Activated naive CD4-positive, alpha-beta T cell treated with Interleukin-2 at 50 U/mL for 16 hours (primary cell): ENCODE data around the gene LCNL1.

Experiments used
- DNase-seq: peaks from one replicate; pipeline ENCODE4 v3.0.0-alpha.2; 2020

Gene LCNL1

DNA sequence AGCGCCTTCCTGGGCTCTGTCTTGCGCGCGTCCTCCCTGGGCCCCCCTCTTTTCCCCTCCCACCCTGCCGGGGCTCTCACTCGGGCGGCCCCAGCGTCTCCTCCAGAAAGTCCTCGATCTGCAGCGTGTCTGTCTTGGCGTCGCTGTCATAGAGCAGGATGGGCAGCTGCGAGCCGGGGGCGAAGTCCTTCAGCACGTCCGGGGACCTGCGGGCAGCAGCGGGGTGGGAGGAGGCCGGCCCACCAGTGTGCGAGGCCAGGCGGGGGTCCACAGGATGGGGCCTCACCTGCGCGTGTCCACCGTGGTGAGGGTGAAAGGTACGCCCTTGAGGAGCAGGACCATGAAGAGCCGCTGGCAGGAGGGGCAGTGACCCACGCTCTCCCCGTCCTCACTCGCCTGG lies 12.6 kb downstream of the LCNL1 start:
- DNase-seq = no peak

DNA sequence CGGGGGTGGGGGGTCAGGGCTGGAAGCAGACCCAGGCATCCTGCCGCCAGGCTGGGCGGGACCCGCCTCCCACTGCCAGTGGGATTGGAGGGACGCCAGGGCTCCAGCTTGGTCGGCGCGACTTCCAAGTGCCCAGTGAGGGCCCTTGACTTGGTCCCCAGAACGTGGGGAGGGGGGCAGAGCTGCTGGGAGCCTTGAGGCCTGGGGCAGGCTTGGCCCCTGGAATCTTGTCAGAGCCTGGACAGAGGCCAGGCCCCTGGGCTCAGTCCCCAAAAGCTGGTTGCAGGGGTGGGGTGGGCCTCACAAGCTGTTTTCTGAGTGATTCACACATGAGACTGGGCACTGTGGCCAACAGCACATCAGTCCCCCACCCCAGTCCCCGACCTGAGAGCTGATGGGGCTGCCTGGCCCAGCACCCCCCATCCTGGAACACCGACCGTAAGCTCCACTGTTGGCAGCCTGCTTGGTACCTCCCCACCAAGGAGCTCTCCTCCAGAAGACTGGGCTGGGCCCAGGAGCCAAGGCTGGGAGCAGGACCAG lies 13.0 kb downstream of the LCNL1 start:
- DNase-seq = no peak

DNA sequence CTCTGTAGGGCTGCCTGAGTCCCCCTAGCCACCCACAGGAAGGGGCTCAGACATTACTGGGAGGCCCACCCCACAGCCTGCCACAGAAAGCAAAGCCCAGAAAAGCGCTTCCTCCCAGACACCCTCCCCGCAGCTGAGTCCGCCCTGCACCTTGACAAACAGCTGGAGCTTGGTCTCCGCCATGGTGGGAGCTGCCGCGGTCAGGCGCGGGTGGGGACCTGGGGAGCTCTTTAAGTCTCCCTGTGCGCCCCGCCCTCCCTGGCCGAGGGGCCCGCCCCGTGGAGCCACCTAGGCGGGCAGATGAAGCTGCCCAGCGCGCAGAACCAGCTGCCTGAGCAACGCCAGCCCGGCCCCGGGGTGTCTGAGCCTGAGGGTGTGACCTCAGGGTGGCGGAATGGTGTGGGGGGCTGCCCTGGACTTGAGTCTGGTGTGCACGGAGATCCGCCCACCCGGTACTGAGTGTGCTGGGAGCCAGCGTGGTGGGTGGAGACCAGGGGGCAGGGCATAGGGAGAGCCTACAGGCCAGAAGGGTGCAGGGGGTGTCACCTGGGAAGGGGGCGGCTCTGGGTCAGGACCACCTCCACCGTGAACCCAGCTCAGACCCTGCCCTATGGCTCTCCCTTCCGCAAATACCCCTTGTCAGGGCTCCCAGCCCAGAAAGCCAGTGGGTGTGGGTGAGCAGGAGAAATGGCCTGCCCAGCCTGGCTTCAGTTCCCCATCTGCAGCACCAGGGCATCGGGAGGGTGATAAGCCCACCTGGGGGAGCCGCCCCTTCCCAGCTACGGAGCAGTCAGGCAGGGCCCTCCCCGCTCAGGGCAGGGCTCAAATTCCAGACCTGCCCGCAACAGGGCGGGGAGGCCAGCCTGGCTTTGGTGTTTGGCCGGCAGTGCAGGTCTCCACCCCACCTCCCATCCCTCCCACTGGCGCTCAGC lies 13.8 kb downstream of the LCNL1 start, which contains the start of gene CLIC3:
Gene CLIC3 (minus strand): TSS at position 208 of the 932 bp plus-strand sequence. CDS start 25 bp downstream, at position 183.
- peak; percentile 43 for DNase-seq

GRCh38 chr9:136997371-136997770 lies 14.6 kb downstream of the LCNL1 start:
- DNase-seq = no peak

DNA sequence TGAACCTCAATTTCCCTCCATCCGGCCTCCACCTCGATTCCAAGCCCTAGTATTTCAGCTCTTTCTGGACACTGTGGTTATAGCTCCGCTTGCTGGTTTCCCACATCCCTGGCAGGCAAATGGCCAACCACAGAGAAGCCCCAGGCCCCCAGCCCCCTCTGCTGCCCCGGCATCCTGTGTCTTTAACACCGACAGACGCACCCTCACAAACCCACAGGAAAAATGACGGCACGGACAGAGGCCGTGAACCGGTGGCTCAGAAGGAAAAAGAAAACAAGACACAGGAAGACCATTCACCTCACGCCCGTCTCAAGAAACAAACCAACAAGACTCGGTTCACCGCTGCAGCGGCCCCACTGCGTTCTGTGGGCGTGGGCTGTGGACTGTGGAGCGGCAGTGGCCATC lies 15.0 kb downstream of the LCNL1 start:
- DNase-seq = peak; percentile 27

GRCh38 chr9:137000177-137000930 lies 17.6 kb downstream of the LCNL1 start:
- peak; percentile 41 for DNase-seq

- no peak for DNase-seq
Measured at GRCh38 chr9:137001857-137002645, 19.3 kb downstream of the LCNL1 start.

DNA sequence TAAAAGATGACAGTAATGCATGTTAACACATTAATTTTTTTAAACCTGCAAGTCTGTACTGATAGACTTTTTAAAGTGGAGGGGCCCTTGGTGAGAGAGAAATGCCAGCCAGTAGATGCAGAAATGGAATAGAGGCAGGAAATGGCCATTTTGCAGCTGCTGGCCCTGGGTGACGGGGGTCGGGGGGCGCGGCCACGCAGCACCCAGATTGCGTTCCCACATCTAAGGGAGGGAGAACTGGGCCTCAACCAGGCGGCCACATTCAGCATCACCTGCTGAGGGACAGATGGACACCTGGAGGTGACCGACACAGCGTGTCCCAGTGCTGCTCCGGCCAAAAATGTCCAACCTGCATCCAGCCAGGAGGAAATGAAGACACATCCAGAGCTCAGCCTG lies 19.9 kb downstream of the LCNL1 start:
- no peak for DNase-seq

- peak; percentile 30 for DNase-seq
Measured at GRCh38 chr9:137004285-137004684, 21.5 kb downstream of the LCNL1 start.

DNA sequence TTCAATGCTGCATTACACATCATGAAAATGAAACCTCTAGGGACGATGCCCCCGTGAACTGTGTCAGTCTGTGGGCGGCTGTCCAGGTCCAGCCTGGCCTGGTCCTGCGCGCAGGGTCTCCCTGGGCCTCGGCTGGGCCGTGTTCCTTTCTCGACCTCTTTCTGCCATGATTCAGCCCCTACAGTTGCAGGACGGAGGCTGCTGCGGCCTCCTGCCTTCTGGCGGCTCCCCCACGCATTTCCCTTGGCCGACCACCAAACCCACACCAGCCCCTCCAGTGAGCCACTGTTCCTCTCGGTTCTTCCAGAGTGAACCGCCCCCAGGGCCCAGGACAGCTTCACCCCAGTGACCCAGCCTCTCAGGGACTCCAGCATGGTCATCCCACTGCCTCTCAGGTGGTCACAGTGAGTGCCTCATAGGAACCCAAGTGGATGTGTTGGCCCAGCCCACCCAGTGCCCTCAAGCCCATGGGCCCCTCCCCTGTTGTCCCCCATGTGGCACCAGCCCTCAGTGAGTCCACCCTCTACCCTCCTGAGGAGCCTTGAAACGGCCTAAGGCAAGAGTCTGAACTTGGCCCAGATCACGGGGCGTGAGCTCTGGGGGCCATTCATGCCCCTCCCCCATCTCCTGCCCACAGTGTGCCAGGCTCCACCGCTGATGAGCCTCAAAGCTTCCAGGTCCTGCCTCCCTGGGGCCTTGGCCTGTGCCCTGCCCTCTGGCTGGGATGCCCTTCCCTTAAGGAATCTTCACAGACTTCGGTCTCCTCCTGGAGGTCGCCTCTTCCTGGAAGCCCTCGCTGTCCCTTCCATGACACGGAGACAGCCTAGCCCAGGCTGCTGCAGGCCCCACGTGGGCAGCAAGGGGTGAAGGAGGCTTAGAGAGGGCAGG lies 23.6 kb downstream of the LCNL1 start:
- no peak for DNase-seq

DNA sequence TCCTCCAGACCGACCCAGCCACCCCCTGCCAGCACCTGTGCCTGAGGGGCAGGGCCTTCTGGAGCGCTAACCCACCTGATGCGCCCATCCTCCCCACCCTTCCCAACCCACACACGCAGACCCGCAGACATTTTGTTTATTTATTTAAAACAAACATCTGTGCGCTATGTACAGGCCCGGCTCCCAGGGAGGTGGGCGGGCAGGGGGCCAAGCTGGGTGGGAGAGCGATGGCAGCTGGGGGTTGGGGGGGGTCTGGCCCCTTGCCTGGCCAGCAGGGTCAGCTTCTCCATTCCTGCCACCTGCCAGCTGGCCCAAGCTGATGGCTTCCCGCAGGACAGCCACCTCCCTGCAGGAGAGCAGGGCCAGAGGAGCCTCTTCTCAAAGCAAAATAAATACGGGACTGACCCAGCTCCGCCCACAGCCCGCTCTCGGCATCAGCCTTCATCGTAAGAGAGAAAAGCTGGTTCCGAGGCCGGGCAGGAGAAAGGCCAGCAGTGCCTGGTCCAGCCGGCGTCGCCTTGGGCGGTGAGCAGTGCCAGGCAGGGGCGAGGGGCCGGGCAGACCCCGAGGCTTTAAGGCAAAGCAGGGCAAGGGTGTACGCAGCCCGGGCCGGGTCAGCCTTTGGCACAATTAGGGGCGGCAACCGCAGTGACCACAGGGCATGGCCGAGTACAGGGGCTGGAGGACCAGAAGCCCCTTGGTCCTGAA lies 24.5 kb downstream of the LCNL1 start:
- DNase-seq = no peak

DNA sequence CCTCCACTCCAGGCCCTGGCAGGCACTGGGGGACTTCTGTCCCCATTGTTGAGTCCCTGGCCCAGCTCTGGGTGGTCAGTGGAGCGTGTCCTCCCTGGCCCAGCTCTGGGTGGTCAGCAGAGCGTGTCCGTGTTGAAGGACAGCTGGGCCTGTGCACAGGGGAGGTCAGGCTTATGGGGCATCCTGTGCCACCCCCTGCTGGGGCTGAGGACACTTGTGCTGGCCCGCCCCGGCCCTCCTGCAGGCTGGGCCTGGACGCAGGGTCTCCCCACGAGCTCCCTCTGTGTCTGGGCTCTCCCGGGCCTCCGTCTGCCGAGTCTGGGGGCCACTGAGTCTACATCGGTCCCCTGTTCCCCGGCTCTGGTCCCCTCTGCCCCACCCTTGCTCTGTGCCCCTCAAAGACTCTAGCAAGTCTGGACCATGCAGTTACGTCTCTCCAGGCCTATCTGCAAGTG lies 25.1 kb downstream of the LCNL1 start:
- no peak for DNase-seq

- DNase-seq = no peak
Measured at GRCh38 chr9:137008312-137008711, 25.5 kb downstream of the LCNL1 start.

DNA sequence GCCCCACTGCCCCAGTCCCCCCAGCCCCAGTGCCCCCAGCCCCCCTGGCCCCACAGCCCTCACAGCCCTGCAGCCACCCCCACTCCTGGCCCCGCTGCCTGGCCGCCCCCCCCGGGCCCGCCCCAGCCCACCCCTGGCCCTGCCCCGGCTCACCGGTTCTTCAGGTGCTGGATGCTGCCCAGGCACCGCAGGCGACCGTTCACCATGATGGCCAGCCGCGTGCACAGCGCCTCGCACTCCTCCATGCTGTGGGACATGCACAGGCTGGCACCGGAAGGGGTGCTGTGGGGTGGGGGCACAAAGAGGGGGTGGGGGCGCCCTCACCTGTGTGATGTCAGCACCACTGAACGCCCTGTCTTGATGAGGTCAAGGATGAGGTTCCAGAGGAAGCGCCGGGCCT lies 26.4 kb downstream of the LCNL1 start:
- DNase-seq = no peak

- no peak for DNase-seq
Measured at GRCh38 chr9:137009938-137010732, 27.3 kb downstream of the LCNL1 start.

DNA sequence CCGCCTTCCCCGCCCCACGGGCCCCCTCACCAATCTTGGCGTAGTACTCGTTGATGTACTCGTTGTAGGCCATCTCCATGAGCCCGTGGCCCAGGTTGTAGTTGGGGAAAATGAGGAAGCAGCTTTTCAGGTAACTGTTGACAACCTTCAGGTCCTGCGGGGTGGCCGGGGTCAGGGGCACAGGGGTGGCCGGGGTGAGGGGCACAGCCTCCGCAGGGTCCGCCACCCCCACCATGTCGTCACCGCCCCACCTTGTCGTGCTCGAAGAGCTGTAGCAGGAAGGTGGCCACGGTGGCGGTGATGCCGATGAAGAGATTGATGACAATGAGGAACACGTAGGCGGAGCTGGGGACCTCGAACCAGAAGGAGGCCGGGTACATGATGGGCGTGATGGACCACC lies 28.4 kb downstream of the LCNL1 start:
- no peak for DNase-seq

DNA sequence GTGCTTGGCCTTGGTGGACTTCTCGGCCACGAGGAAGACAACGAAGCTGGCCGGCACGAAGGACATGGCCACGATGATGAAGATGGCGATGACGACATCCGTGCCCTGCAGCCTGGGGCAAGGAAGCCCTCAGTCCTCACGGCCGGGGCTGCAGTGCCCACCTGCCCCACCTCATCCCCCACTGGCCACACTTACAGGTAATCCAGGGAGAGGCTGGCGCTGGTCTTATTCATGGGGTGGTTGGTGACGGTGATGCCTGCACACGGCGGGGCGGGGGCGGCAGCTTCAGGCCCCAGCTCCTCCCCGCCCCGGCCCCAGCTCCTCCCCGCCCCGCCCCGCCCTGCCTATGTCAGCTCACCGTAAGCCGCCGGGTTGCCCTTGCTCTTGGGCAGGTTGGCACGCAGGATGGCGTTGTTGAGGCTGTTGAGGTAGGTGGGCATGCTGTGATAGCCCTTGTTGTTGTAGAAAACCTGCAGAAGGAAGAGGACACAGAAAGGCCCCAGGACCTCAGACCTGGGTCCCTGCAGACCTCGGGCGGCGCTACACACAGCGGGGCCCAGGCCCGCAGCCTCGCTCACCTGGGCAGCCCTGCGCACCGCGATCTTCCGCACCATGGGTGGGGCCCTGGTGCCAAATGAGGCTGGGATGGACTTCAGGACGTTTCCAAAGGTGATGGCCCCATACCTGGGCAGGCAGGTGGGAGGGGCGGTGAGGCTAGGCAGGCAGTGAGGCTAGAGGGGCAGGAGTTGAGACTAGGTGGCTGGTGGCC lies 29.3 kb downstream of the LCNL1 start:
- no peak for DNase-seq

- DNase-seq = no peak
Measured at GRCh38 chr9:137012694-137013570, 30.1 kb downstream of the LCNL1 start.
